GM19351 (cell line): ENCODE results near the gene DYNC2H1.
"Not testable (repeated sequence)": the region's sequence is repeated elsewhere in the genome, so short reads cannot be mapped to it uniquely, and the experiment has no call there.

Source experiments
- ATAC-seq: cut with Tn5 transposase; IDR thresholded peaks from one replicate; pipeline ENCODE4 v1.9.1; 2021; ENCODE audit warnings: mild to moderate bottlenecking, moderate library complexity; ENCODE audit not compliant: unreplicated experiment

DYNC2H1 gene

DNA sequence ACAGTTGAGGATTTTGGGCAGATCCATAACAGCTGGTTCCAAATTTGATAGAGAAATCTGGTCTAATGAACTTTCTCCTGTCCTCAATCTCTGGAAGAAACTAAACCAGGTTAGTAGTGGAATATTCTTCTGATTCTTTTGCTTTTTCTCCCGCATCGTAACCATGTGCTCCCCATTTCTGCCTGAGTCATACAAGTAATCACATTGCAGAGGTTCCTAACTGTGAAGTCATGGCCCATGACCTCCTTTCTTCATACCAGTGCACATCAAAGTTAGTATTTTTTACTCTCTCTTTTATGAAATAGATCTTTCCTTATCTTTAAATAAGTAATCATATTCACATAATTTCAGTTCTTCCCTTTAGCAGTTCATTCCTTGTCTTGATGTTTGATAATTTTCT lies 249.0 kb downstream of the DYNC2H1 start:
- no peak for ATAC-seq

- ATAC-seq = no peak
These were observed 250.0 kb downstream of the DYNC2H1 start for GRCh38 chr11:103359216-103359615.

DNA sequence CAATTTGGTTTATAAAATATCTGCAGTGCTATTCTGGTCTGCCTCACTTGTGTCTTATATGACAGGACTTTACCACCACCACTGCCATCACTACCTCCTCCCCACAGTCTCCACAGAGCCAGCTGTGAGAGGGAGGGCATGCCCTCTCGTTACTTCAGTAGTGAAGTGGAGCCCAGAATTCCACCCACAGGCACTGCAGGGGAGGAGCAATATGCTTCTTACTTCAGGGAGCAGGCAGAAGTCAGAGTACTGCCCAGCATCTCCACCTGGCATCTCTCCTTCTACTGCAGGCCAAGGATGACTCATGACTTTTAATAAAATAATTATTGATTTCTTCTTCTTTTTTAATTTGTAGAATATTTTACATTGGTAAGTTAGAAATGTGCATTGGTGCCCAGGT lies 255.5 kb downstream of the DYNC2H1 start:
- ATAC-seq = no peak

DNA sequence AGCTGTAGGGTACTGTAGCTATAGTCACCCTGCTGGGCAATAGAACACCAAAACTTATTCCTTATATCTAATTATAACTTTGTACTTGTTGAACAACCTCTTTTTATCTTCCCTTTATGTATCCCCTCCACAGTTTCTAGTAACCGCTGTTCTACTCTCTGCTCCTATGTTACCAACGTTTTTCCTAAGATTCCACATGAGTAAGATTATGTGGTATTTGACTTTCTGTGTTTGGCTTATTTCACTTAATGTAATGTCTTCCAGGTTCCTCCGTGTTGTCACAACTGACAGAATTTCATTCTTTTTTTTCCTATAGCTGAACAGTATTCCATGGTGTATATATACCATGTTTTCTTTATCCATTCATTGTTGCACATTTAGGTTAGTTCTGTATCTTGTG lies 258.4 kb downstream of the DYNC2H1 start:
- ATAC-seq = no peak

GRCh38 chr11:103368145-103368544 lies 258.9 kb downstream of the DYNC2H1 start:
- ATAC-seq = no peak

DNA sequence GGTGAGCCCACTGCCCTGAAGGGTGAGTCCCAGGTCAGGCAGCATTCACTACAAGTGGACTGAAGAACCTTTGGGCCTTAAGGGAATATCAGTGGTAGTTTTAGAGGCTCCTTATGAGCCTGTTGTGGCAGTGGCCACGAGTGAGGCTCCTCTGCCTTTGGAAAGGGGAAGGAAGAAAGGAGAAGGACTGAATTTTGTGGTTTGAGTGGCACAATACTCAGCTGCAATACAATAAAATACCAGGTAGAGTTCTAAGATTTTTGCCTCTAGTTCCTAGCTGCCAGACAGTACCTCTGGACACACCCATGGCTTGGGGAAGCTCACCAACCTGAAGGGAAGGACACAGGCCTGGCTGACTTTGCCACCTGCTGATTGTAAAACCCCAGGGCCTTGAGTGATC lies 260.9 kb downstream of the DYNC2H1 start:
- ATAC-seq = no peak

DNA sequence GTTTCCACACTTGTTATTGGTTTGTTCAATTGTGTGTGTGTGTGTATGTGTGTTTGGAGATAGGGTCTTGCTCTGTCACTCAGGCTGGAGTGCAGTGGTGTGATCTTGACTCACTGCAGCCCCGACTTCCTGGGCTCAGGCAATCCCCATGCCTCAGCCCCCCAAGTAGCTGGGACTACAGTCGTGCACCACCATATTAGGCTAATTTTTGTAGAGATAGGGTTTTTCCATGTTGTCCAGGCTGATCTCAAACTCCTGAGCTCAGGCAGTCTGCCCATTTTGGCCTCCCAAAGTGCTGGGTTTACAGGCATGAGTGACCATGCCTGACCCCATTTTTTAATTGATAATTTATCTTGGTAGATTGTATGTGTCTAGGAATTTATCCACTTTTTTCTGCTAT lies 263.7 kb downstream of the DYNC2H1 start:
- no peak for ATAC-seq

- ATAC-seq = not testable (repeated sequence)
These were observed 265.0 kb downstream of the DYNC2H1 start for GRCh38 chr11:103374227-103374626.

GRCh38 chr11:103378931-103379330 lies 269.7 kb downstream of the DYNC2H1 start:
- no peak for ATAC-seq

- ATAC-seq = no peak
These were observed 270.8 kb downstream of the DYNC2H1 start for GRCh38 chr11:103380031-103380430.

DNA sequence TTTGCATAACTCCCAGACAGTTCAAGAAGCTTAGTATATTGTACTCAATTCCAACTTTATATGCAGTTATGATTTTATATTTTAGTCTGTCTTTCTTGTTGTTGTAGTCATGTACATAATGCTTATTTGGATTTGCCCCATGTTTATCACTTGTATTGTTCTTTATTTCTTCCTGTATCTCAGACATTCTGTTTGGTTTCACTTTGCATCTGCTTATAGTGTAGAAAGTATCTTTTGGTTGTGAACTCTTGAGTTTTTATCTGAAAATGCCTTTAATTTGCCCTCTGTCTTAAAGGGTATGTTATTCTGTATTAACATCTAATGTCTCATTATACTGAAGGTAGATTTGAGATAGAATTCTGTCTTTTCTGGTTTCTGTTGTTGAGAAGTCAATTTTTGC lies 275.4 kb downstream of the DYNC2H1 start:
- no peak for ATAC-seq

DNA sequence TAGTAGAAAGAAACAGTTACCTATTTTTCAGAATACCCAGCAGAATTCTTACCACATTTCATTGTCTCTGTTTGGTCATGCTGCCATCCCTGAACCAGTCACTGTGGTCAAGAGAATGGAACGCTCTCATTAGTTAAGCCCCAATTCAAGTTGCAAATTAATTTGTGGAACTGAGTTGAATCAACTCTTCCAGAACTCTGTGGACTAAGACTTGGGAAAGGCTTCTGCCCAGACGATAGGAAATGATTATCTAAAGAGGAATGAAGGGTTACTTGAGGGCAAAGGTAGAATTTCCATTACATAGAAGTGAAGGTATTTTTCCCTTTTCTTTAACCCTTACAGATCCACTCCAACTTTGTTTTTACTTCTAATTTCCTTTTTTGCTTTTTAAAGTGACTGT lies 286.4 kb downstream of the DYNC2H1 start:
- no peak for ATAC-seq

- no peak for ATAC-seq
These were observed 287.0 kb downstream of the DYNC2H1 start for GRCh38 chr11:103396237-103396636.

DNA sequence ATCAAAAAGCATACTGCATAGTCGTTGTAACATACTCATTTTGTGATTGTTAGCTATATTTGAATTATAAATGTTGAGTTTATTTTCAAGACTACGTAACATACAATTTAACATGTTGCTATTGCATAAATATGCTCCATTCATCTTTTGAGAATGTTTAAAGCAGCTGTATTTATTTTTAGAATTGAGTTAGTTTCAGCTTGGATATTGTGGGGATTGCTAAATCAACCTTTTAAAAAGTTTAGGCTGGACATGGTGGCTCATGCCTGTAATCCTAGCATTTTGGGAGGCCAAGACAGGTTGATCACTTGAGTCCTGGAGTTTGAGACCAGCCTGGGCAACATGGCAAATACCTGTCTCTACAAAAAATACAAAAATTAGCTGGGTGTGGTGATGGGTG lies 288.1 kb downstream of the DYNC2H1 start:
- no peak for ATAC-seq

DNA sequence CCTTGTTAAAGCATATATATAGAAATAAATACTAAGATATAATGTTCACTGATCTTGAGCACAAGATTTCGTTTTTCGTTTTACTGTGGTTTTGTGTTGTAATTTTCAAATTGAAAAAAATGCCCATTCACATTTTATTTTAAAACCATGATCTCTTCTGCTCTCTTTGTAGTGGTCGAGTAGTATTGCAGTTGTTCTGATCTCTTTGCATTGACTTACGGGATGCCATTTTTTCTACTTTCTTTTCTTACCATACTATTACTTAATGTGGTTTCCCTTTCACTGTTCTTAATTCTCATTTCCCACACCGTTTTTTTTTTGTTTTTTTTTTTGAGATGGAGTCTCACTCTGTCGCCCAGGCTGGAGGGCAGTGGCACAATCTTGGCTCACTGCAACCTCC lies 289.6 kb downstream of the DYNC2H1 start:
- no peak for ATAC-seq

GRCh38 chr11:103406357-103406756 lies 297.1 kb downstream of the DYNC2H1 start:
- ATAC-seq = no peak

- no peak for ATAC-seq
These were observed 298.4 kb downstream of the DYNC2H1 start for GRCh38 chr11:103407641-103408040.

DNA sequence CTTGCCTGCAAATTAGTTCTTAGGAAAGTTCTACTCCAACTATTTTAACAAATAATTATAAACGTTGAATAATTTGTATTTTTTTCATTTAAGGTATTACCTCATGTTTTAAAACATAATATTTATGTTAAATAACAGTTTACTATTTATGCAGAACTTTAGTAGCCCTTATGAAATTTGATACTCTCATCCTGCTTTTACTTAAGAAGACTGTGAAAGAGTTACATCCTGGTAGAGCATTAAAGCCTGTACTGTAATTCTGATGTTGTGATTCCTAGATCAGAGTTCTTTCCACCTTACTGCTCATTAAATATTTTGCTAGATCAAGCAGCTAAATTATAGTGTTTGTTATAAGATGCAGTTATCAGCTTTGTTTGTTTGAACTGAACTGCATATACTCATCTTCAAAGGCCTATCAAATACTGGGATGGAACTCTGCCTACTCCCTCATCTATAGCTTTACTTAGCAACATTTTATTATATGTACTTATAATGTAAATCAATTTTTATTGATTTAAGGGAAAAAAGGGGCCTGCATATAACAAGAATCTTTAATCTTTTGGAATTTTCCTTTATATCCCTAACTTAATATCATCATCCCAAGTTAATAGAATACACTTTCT lies 304.2 kb downstream of the DYNC2H1 start:
- no peak for ATAC-seq

DNA sequence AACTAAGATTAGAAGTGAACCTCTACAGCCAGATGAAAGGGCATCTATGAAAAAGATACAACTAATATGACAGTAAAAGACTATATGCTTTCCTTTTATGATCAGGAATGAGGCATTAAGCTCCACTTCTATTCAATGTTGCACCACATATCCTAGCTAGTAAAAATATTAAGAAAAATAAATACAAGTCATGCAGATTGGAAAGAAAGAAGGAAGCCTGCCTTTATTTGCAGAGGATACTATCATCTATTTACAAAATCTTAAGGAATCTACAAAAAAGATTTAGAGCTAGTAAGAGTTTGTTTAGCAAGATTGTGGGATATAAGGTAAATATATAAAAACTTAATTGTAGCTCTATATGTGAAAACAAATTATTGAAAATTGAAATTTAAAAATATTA lies 308.8 kb downstream of the DYNC2H1 start:
- ATAC-seq = no peak

- ATAC-seq = peak; percentile 64
These were observed 311.4 kb downstream of the DYNC2H1 start for GRCh38 chr11:103420593-103420992.

DNA sequence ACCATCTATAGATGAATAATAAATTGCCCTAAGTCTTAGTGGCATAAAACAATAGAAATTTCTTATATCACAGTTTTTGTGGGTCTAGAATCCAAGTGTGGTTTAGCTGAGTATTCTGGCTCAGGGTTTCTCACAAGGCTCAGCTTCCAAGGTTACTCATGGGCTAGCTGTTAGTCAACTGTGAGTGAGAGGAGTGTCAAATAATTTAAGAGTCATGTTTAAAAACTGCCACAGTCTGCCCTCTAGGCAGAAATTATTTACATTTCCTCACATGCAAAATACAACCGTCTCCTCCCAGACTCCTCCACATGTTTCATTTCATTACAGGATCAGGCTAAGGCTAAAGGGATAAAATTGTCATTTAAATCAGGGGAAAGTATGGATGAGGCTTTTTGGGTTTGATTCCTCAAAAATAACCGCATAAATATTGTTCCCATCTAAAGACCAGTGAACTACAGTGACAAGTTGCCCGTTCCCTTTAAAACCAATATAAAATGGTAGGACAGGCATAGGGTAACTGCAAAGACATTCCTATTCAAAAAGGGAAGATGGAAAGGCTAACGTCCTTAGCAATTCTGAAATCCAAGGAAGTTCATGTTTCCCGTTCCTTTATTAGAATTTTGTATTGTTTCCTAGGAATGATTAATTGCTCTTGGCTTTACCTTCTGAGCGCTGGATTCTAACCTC lies 324.3 kb downstream of the DYNC2H1 start:
- no peak for ATAC-seq

DNA sequence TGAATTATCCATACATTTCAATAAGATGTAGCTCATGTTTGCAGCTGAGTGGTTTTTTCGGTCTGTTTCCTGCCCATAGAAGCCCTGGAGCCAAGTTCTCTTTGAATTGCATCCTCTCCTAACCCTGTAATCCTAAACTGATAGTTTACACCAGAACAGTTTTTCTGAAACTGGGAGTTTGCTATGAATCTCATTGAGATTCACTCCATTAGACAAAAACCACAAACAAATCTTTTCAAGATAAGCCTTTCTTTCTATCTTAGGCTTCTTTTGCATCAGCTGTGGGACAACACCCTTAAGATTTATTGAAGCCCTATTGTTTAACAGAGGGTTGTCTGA lies 324.8 kb downstream of the DYNC2H1 start:
- no peak for ATAC-seq
